ENCODE results near the gene IFT22. TPM values are rescaled to one million over a fixed set of nuclear protein-coding genes. Genes with fewer than 3 reads are reported as not detected.

The IFT22 gene
- total RNA-seq, 1 experiment from 2014 or later, result 17.4 TPM

Other genes starting within 250 kb of the IFT22 start
- gene TRIM56, start 236.3 kb downstream of the IFT22 start, total RNA-seq (2022), result 30.3 and 33.4 TPM in 2 replicates
- gene SERPINE1, start 194.7 kb downstream of the IFT22 start, total RNA-seq (2022), result 0.09 and 0.25 TPM in 2 replicates
- gene AP1S1, start 167.3 kb downstream of the IFT22 start, total RNA-seq (2022), result 52.3 and 62.9 TPM in 2 replicates
- 1.2 and 1.3 TPM in 2 replicates for gene VGF, start 156.2 kb downstream of the IFT22 start, total RNA-seq (2022)
- 0.19 TPM in 1 of 2 replicates, not detected in the other for gene NAT16, start 141.5 kb downstream of the IFT22 start, total RNA-seq (2022)
- 6.3 and 8.1 TPM in 2 replicates for gene MOGAT3, start 120.8 kb downstream of the IFT22 start, total RNA-seq (2022)
- 112 and 123 TPM in 2 replicates for gene PLOD3, start 104.2 kb downstream of the IFT22 start, total RNA-seq (2022)
- gene ZNHIT1, start 103.6 kb downstream of the IFT22 start, total RNA-seq (2022), result 64.0 and 66.2 TPM in 2 replicates
- gene CLDN15, start 84.0 kb downstream of the IFT22 start, total RNA-seq (2022), result 9.1 and 10.0 TPM in 2 replicates
- gene FIS1, start 76.7 kb downstream of the IFT22 start, total RNA-seq (2022), result 97.9 and 99.9 TPM in 2 replicates
- 19.1 and 23.3 TPM in 2 replicates for gene COL26A1, start 41.1 kb upstream of the IFT22 start, total RNA-seq (2022)